GM19351 (cell line): ENCODE measurements around the gene CD28.
A peak's percentile ranks its signal among the peaks of the same experiment; 100 is the strongest.

Experiments used
- ATAC-seq: cut with Tn5 transposase; IDR thresholded peaks from one replicate; pipeline ENCODE4 v1.9.1; 2021; ENCODE audit warnings: mild to moderate bottlenecking, moderate library complexity; ENCODE audit not compliant: unreplicated experiment

CD28 gene

DNA sequence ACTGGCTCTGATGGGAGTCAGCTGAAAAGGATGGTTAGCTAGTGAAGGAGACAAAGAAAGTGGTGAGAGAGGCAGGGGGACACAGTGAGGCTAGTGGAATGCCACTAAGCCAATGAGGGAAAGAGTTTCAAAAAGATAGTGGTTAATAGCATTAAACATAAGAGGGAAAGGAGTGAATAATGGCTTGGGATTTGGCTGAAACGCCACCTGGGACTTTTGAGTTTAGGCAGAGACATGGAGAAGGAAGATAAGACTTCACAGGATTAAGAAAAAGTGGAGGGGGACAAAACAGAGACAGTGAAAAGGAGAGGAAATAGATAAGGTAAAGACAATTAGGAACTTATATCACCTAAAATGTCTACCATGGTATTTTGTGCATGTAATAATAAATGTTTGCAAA lies 6.9 kb downstream of the CD28 start:
- no peak for ATAC-seq

GRCh38 chr2:203714112-203714511 lies 7.7 kb downstream of the CD28 start:
- no peak for ATAC-seq

- no peak for ATAC-seq
These were observed 9.3 kb downstream of the CD28 start for GRCh38 chr2:203715744-203716143.

DNA sequence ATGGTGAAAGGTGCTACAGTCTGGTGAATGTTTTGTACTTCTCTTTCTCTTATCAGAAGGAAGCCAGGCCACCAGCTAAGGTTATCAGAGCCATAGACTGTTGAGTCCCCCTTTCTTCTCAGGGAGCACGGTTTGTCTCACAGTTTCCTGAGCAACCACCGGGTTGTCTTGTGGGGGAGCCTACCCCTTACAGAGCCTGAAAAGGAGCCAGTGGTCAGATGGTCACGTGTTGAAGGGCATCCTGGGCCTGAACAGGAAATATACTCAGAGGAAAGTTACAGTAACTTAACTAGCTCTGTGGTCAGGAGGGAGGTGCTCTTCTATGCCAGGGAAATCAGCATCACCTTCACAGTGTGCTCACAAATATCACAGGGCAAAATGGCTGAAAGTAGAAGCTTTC lies 11.6 kb downstream of the CD28 start:
- ATAC-seq: peak; percentile 88

DNA sequence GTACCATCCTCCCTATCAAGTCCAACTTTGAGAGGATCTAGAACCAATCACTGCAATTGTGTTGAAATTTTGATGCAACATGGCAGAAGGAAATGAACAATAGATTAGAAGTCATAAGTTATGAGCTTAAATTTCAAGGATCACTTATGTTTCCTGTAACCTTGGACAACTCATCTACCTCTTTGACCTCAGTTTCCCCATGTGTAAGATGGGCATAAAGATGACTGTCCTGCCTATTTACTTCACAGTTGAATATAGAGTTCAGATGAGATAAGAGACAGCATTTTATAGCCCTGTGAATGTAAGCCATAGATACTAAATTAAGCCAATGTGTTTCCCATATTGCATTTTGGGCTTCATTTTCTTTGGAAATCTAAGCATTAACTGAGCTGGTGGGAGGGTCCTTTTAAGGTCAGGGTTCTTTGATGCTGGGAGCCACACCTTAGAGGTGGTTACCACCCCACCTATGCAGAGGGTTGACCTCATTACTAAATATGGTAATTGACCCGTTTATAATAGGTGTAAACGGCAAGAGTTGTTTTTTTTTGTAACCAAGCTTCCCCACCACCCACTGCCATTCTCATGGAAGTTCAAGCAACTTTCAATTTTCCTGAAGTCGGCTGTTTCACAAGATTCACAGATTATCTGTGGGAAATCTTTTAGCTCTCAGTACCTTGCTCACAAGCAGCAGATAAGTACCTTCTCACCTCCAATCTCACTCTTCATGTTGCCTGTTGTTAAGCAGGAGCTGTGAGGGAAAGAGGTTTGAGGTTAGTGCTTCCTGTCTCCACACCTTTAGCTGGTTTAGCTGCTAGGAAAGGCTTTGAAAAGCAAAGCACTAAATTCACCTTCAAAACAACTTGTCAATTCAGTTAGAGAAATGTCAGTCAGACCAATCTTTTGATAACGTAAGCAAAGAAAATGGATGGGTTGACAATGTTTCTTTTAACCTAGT lies 13.3 kb downstream of the CD28 start:
- no peak for ATAC-seq

- ATAC-seq: no peak
These were observed 14.7 kb downstream of the CD28 start for GRCh38 chr2:203720915-203721672.

GRCh38 chr2:203721781-203722300 lies 15.4 kb downstream of the CD28 start:
- ATAC-seq: no peak

DNA sequence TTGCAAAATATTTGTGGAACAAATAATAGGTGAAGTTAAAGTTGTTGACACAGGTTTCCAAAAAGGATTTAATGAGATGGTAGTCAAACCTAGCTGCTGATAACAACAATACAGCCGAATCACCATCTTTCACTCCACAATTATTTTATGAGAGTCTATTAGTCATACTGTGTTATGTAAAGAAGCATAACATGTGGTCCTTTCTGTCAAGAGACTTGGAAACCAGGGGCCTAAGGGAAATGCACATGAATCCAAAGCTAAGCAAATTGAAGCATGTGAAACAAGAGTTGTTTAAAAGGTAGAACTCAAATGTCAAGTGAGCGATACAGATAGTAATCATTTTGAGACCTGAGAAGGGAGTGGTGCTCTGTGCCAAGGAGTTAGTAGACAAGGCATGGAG lies 16.0 kb downstream of the CD28 start:
- no peak for ATAC-seq

DNA sequence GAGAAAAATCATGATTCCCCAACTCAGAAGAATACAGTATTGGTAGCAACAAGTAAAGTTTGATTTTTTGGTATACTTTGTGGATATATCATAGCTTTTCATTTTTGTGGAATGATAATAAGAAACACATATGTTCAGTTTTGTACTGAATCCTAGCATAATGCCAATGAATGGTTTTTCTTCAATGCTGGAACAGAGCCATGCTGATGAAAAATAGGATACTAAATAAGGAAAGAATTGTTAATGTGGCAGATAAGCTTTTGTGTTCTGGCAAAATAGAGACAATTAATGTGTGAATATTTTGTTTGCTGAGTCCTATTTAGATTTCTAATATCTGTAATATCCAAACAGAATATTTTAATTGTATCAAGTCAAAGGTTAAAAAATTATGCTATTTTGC lies 21.9 kb downstream of the CD28 start:
- ATAC-seq: no peak

- ATAC-seq: peak; percentile 87
These were observed 23.8 kb downstream of the CD28 start for GRCh38 chr2:203730076-203730729.

GRCh38 chr2:203730883-203731282 lies 24.4 kb downstream of the CD28 start:
- ATAC-seq: no peak

- no peak for ATAC-seq
These were observed 25.9 kb downstream of the CD28 start for GRCh38 chr2:203732092-203732952.

DNA sequence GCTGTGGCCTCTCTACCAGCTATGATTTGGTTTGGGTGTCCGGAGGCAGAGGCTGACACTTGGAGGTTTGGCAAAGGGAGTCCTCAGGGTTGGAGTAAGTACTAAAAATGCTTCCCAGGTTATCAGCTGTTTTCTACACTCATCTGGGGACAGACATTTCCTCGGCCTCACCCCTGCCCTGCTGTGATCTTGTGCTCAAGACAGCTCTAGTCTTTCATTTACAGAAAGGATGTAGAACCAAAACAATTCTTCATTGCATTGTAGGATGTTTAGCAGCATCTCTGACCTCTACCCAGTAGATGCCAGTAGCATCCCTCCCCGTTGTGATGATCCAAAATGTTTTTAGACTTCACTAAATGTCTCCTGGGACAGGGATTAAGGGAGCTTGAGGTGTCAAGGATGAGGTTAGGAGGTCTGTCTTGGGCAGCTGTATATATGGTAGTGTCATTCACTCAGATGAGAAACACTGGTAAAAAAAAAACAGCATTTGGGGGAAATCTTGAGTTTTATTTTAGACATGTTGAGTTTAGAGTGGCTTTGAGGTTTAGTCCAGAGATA lies 26.6 kb downstream of the CD28 start:
- ATAC-seq: no peak

- no peak for ATAC-seq
These were observed 27.2 kb downstream of the CD28 start for GRCh38 chr2:203733684-203734083.

GRCh38 chr2:203734276-203734983 lies 28.0 kb downstream of the CD28 start:
- ATAC-seq: no peak

DNA sequence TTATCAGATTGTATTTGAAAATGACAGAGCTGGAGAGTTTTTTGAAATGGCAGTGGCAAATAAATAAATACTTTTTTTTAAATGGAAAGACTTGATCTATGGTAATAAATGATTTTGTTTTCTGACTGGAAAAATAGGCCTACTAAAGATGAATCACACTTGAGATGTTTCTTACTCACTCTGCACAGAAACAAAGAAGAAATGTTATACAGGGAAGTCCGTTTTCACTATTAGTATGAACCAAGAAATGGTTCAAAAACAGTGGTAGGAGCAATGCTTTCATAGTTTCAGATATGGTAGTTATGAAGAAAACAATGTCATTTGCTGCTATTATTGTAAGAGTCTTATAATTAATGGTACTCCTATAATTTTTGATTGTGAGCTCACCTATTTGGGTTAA lies 30.9 kb downstream of the CD28 start:
- ATAC-seq: peak; percentile 66

DNA sequence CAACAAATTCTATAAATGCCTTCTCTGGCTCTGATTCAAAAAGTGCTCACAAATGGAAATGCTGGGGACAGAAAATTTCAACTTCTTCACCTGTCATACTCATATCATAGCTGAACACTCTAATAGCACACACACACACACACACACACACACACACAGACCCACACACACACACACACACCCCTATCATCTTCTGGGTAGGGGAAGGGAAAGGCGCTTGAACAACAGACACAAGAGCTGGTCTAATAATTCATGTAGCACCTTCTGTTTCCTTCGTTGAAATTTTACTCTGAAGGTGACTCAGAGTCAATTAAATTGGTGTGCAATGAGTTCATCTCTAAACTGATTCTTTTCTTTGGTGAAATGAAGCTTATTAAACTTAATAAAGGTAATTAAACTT lies 32.9 kb downstream of the CD28 start:
- ATAC-seq: no peak

- no peak for ATAC-seq
These were observed 34.4 kb downstream of the CD28 start for GRCh38 chr2:203740871-203741281.

GRCh38 chr2:203741566-203741965 lies 35.1 kb downstream of the CD28 start:
- no peak for ATAC-seq
